H54 (cell line): Measurements from ENCODE around the gene PGP.
"Not testable (repeated sequence)": the region's sequence is repeated elsewhere in the genome, so short reads cannot be mapped to it uniquely, and the experiment has no call there.

Experiments used
- DNase-seq: peaks from one replicate; pipeline ENCODE4 v3.0.0; 2011; ENCODE audit warnings: low spot score, mixed read lengths; ENCODE audit not compliant: insufficient read length
- FAIRE-seq: peaks from 3 replicates; lab custom pipeline; 2011; peaks lifted over from hg19 to GRCh38; lab: Jason Lieb, UNC
- POLR2A ChIP-seq: IDR thresholded peaks from 2 replicates; pipeline ENCODE4 v1.6.1; 2011; ENCODE audit warnings: low read depth, mild to moderate bottlenecking, low read length

PGP gene

DNA sequence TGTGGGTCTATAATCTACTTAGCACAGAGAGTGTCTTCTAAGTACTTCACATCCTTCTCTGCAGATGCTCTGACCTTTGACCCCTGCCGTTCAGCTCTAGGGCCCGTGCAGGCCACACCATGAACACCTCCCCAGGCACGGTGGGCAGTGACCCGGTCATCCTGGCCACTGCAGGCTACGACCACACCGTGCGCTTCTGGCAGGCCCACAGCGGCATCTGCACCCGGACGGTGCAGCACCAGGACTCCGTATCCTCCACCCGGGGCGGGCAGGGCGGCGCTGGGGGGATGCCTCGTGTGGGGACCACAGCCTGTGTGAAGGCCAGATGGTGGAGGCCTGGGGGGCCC lies 8.7 kb downstream of the PGP start:
- DNase-seq (no peak), FAIRE-seq (no peak)
- TF ChIP-seq POLR2A, result no peak

DNA sequence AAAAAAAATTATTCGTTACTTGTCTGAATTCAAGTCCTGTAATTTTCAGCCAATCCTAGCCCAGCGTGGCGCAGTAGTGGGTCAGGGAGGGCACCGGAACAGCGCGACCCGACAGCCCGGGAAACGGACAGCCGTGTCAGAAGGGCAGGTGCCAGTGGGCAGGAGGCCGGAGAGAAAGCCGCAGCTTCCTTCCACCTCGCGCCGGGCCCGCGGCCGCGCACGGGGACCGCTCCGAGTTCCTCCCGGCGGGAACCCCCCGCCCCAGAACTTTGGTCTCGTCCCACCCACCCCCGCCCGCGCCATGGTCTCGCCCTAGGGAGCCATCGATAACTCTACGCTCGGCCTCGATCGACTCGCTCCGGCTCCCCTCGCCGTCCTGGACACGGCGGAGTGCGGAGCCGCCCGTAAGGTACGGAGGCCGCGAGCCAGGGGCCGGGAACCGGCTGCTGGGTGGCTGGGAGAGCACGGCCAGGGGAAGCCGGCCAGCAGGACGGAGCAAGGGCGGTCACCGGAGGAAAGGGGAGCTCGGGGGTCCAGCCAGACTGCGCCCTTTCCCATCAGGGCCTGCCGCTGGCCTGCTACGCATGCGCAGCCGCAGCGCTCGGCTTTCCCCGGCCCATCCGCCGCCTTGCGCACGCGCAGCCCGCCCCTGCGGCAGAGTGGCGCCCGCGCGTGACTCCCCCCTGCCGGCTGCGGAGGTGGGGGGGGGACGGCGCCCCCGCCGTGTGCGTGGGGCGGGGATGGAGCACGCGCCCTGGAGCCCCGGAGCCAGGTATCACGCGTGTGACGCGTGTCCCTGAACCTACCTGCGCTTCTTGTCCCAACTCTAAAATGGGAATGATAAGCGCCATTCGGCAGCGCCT lies 9.3 kb downstream of the PGP start, which contains the start of gene MLST8:
Gene MLST8 (plus strand): TSS at position 351 of the 863 bp plus-strand sequence. CDS start 632 bp downstream, outside the sequence.
- peak; percentile 99 for DNase-seq
- peak; percentile 52 for TF ChIP-seq POLR2A
- FAIRE-seq, result no peak

DNA sequence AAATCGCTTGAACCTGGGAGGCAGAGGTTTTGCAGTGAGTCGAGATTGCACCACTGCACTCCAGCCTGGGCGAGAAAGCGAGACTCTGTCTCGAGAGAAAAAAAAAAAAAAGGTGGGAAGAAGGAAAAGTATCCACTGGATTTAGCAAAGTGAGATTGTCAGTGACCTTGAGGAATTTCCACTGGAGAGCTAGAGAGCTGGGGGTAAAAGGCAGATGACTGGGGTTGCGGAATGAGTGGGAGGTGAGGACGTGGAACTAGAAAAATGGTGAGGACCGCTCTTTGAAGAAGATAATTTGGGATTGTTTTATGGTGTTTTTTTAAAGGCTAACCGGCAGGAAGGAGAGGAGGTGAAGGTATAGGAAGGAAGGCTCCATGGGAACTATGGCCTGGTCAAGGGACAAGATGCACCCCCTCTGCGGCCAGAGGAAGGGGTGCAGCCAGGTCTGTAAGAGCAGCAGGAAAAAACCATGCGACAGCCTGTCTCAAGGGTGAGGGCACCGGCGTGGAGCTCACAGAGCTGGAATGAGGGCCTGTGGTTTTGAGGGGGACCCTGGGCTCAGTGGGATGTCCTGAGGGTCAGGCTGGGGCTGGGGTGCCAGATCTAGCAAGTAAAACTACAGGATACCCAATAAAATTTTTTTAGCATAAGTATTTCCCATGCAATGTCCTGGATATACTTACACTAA lies 10.1 kb downstream of the PGP start:
- FAIRE-seq, result no peak
- DNase-seq, result no peak
- no peak for TF ChIP-seq POLR2A

DNA sequence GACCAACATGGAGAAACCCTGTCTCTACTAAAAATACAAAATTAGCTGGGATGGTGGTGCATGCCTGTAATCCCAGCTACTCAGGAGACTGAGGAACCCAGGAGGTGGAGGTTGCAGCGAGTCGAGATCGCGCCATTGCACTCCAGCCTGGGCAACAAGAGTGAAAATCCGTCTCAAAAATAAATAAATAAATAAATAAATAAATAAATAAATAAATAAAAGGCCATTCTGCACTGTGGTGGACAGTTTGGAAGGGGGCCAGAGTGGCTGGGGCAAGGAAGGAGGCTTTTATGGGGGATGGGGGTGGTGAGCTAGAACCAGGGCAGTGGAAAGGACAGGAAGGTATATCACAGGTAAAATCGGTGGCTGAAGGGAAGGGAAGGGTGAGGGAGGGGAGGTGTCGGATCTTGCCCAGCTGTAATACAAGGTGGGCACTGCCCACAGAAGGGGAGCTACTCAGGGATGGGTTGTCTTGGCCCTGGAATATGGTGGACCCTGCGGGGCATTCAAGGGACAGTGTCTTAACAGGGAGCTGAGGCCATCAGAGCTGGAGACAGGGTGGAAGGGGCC lies 11.4 kb downstream of the PGP start:
- DNase-seq, FAIRE-seq: not testable (repeated sequence)

DNA sequence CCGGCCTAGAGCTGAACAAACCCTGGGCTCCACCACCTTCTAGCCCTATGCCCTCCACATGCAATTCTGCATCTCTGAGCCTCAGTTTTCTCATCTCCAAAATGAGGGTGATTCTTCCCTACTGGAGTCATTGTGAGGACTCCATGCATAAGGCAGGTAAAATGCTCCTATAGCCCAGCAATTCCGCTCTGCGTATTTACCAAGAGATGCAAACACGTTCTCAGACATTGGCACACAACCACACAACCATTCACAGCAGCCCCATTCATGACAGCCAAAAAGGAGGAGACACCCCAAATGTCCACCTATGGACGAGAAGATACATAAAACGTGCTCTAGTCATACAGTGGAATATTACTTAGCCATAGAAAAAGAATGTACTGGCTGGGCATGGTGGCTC lies 14.3 kb downstream of the PGP start:
- DNase-seq (no peak), FAIRE-seq (no peak)
- no peak for TF ChIP-seq POLR2A

GRCh38 chr16:2199621-2200139 lies 15.0 kb downstream of the PGP start:
- DNase-seq (no peak), FAIRE-seq (no peak)
- no peak for TF ChIP-seq POLR2A

DNA sequence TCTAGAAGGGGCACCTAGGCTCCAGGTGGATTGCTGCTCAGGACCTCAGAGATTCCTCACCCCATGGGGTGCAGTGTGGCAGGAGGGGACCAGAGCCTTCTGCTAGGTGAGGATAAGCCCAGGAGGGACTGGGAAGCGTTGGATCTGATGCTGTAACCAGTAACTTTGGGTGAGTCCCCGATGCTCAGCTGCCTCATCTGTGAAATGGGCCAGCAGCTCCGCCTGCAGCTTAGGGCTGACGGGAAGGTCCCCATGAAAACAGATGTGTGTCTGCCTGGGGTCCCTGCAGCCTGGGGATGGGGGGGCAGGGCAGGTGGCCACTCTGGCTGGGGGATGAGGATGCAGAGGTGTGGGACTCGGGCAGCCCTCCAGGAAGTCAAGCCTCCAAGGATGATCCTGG lies 15.5 kb downstream of the PGP start:
- TF ChIP-seq POLR2A, result no peak
- DNase-seq, result no peak
- no peak for FAIRE-seq

GRCh38 chr16:2198283-2198682 lies 16.4 kb downstream of the PGP start:
- FAIRE-seq (no peak), DNase-seq (no peak)
- TF ChIP-seq POLR2A, result no peak

DNA sequence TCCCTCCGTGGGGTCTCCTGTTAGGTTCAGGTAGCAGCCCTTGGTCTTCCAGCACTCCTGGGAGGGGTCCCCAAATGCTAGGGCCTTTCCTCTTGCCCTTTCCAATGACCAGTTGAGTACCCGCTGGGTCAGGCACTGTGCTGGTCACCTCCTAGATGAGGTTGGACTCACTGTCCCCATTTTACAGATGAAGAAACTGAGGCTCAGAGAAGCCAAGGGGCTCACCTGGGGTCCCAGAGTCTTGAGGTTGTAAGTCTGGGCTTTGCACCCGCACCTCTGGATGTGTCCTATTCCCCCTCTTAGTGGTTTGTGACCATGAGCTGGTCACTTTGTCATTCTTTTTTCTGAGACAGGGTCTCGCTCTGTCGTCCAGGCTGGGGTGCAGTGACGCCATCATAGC lies 16.9 kb downstream of the PGP start:
- no peak for TF ChIP-seq POLR2A
- DNase-seq, result no peak

DNA sequence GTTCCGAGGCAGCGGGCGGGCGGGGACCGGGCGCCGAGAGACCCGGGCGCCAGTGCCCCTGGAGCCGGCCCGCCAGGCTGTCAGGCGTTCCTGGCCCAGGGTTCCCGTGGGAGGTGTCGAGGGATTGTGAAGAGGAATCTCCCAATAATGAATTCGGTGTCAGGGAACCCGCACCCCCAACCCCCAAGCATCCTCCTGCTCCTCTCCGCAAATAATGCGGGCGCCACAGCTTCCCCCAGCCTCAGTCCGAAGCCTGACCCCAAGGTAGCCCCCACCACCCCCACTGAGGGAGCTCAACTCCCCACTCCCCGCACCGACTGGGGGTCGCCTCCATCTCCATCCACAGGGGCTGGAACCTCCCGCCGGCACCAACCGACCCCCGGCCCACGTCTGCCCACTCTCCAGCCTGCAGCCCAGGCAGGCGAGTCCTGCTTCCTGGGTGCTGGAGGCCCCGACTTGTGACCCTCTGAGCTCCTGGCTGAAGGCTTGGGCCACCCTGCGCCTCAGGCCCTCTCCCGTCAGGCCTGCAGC lies 17.6 kb downstream of the PGP start:
- FAIRE-seq (no peak), DNase-seq (no peak)
- TF ChIP-seq POLR2A, result no peak

More for the DNA sequence above, 16.9 kb downstream of the PGP start:
- no peak for FAIRE-seq

DNA sequence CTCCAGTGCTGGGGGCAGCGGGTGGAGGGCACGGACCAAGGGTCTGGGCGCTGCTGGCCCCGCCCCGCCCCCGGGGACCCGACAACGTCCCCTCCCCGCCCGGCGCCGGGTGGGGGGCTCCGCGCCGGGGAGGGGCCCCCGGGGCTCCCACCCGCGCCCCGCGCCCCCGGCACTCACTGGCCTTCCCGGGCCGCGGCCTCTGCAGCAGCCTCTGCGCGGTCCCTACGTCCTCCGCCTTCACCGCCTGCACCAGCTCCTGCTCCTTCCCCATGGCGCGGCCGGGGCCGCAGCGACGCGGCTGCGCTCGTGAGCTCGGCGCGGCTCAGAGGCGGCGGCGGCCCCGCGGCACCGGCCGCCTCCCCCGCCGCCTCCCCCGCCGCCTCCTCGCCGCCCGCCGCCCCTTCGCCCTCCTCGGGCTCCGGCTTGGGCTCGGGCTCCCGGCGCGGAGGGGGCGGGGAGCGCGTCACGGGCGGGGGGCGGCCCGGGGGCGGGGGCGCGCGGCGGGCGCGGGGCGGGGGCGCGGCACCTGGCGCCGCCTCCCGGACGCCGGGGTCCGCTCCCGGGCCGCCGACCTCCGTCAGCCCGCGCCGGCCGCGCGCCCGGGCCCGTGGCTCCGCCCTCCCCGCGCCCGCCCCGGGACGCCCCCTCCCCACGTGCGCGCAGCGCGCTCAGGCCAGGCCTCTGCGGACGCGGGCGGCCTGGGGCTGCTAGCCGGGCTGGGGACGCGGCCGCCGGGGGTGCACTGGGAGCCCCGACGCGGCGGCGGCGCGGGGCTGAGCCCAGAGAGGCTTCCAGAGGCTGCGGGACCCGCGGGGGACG lies 18.3 kb downstream of the PGP start, which contains the start of gene CASKIN1:
Gene CASKIN1 (minus strand): TSS at position 444 of the 819 bp plus-strand sequence. CDS start 173 bp downstream, at position 271.
- FAIRE-seq, result no peak
- DNase-seq, result no peak

DNA sequence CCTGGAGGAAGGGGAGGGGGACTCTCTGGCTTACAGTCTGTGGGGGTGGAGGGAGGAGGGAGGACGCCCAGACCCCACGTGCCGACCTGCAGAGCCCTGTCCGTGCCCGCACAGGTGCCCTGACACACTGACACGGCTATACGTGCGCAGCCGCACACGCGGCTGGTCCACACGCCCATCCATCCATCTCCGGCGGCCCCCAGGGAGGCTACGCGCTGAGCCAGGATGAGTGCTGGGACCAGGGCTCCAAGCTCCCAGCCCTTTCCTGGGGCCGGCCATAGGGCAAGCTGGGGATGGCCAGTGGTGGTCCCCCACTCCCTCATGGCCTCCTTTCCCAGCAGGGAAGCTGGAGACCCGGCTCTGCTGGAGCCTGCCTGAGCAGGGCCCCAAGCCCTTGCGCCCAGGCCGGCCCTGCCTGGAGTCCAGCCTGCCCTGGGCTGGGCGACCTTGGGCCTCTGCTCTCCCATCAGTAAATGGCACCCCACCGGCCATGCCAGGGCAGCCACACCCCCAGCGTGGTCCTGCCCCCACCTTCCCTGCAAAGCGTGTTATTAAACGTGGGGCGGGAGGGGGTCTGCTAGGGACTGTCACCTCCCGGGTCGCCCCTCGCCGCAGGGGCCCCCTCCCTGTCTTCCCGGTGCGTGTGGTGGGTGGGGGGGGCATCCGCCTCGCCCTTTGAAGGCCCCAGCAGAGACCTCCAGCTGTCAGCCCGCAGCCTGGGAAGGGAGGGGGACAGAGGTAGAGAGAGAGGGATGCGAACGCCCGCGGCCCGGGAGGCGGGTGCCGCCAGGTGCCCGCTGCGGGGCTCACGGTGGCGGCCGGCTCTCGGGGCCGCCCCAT lies 19.1 kb downstream of the PGP start:
- FAIRE-seq (no peak), DNase-seq (no peak)
- no peak for TF ChIP-seq POLR2A

More for the DNA sequence above, 18.3 kb downstream of the PGP start, which contains the start of gene CASKIN1:
- TF ChIP-seq POLR2A, result no peak
